Endothelial cell of umbilical vein (primary cell): ENCODE data around the gene ZNF516. TPM values are rescaled to one million over a fixed set of nuclear protein-coding genes. Genes with fewer than 3 reads are reported as not detected.
"Not testable (repeated sequence)": the region's sequence is repeated elsewhere in the genome, so short reads cannot be mapped to it uniquely, and the experiment has no call there.

Experiments
- BruUV-seq: library from RNA; stranded (reverse); fragments of 400-500 nt; replicated peaks from 2 replicates; lab custom pipeline; 2021; lab: Mats Ljungman, UMichigan
- CTCF ChIA-PET: fragments of 300-600, 350-600 bp; sonication (Branson Sonifier 250); formaldehyde crosslinking; loops from one replicate; lab custom pipeline; 2021; ENCODE audit warnings: antibody characterized with exemption, inconsistent platforms; lab: Charles Lee
- POLR2A ChIA-PET: fragments of 300-600, 350-600 bp; sonication (Branson Sonifier 250); formaldehyde crosslinking; loops from one replicate; lab custom pipeline; 2021; ENCODE audit warnings: antibody characterized with exemption, inconsistent platforms; lab: Charles Lee
- DNase-seq: peaks from one replicate; pipeline ENCODE4 v3.0.0-alpha.2; 2011; ENCODE audit warnings: low read depth, low spot score
- FAIRE-seq: peaks from 2 replicates; lab custom pipeline; 2011; peaks lifted over from hg19 to GRCh38; lab: Jason Lieb, UNC
- H2AFZ ChIP-seq: 2 replicates; pipeline ENCODE4 v1.6.0; 2012; ENCODE audit warnings: low read depth, low read length, control low read depth, inconsistent platforms
- H3K27ac ChIP-seq: 2 replicates; pipeline ENCODE4 v1.5.1; 2011; ENCODE audit warnings: low read depth, mild to moderate bottlenecking, control low read depth, low read length, moderate library complexity; ENCODE audit not compliant: insufficient read depth
- H3K27me3 ChIP-seq, 2 experiments: 2 replicates each; pipeline versions ENCODE4 v1.6.0 to v1.6.1; 2011; ENCODE audit warnings: low read length in 2 of 2, mixed read lengths in 1 of 2; ENCODE audit not compliant: control insufficient read depth in 2 of 2, insufficient read depth in 2 of 2
- H3K36me3 ChIP-seq, 2 experiments: 2 replicates in 1 of 2; 3 replicates in 1 of 2; pipeline ENCODE4 v1.5.1; 2011; ENCODE audit warnings: low read length in 2 of 2, mild to moderate bottlenecking in 1 of 2, moderate library complexity in 1 of 2; ENCODE audit not compliant: control insufficient read depth in 2 of 2, insufficient read depth in 2 of 2; ENCODE audit errors: extremely low read depth in 1 of 2
- H3K4me1 ChIP-seq: 3 replicates; pipeline ENCODE4 v1.5.1; 2011; ENCODE audit warnings: mild to moderate bottlenecking, low read length; ENCODE audit not compliant: control insufficient read depth, insufficient read depth; ENCODE audit errors: extremely low read depth
- H3K4me2 ChIP-seq: 2 replicates; pipeline ENCODE4 v1.6.1; 2011; ENCODE audit warnings: low read length, control low read depth, mixed read lengths; ENCODE audit not compliant: insufficient read depth
- H3K4me3 ChIP-seq, 3 experiments: fragments of 200-600 bp in 1 of 3; sonication (generic), shearing (Covaris generic) in 1 of 3; replicated peaks in 1 of 3; 2 replicates each; pipeline ENCODE4 v1.5.1; 2011 to 2016; ENCODE audit warnings: control low read depth in 3 of 3, low read length in 3 of 3, mild to moderate bottlenecking in 2 of 3, inconsistent platforms in 1 of 3, low read depth in 1 of 3, moderate library complexity in 1 of 3; ENCODE audit not compliant: insufficient read depth in 1 of 3
- H3K79me2 ChIP-seq: 2 replicates; pipeline ENCODE4 v1.6.0; 2012; ENCODE audit warnings: low read length, inconsistent platforms; ENCODE audit not compliant: control insufficient read depth, insufficient read depth
- H3K9ac ChIP-seq: replicated peaks from 2 replicates; pipeline ENCODE3; 2011; ENCODE audit warnings: low read length, control low read depth; ENCODE audit not compliant: insufficient read depth; ENCODE audit errors: extremely low read depth
- H3K9me1 ChIP-seq: replicated peaks from 3 replicates; pipeline ENCODE4 v1.6.0; 2011; ENCODE audit warnings: mild to moderate bottlenecking, low read length; ENCODE audit not compliant: control insufficient read depth, insufficient read depth; ENCODE audit errors: extremely low read depth
- H3K9me3 ChIP-seq: replicated peaks from 2 replicates; pipeline ENCODE4 v1.5.1; 2012; ENCODE audit warnings: low read length, inconsistent platforms; ENCODE audit not compliant: control insufficient read depth, insufficient read depth
- H4K20me1 ChIP-seq: replicated peaks from 2 replicates; pipeline ENCODE3; 2011; ENCODE audit warnings: mild to moderate bottlenecking, low read length; ENCODE audit not compliant: control insufficient read depth, insufficient read depth; ENCODE audit errors: extremely low read depth
- CTCF ChIP-seq, 2 donors: IDR thresholded peaks; 1 replicate in 1 of 2; 2 replicates in 1 of 2; pipeline ENCODE4 v1.5.1; 2011; ENCODE audit warnings: low read length in 2 of 2, mild to moderate bottlenecking in 2 of 2, moderate library complexity in 2 of 2, control low read depth in 1 of 2, inconsistent platforms in 1 of 2, low read depth in 1 of 2; ENCODE audit not compliant: insufficient read depth in 1 of 2; ENCODE audit errors: extremely low read depth in 1 of 2
- EZH2 ChIP-seq: IDR thresholded peaks from 2 replicates; pipeline ENCODE4 v1.6.1; 2012; ENCODE audit warnings: borderline replicate concordance, low read depth, mild to moderate bottlenecking, moderate library complexity, low read length, inconsistent platforms; ENCODE audit not compliant: severe bottlenecking
- FOS ChIP-seq: IDR thresholded peaks from 2 replicates; pipeline ENCODE4 v1.6.1; 2011; ENCODE audit warnings: mild to moderate bottlenecking, low read length, moderate library complexity, borderline replicate concordance; ENCODE audit not compliant: insufficient read depth
- GATA2 ChIP-seq: IDR thresholded peaks from 2 replicates; pipeline ENCODE4 v1.7.0; 2011; ENCODE audit warnings: low read depth, mild to moderate bottlenecking, moderate library complexity, mixed read lengths, low read length; ENCODE audit not compliant: insufficient read length, insufficient read depth
- JUN ChIP-seq: IDR thresholded peaks from 2 replicates; pipeline ENCODE4 v1.6.1; 2011; ENCODE audit warnings: borderline replicate concordance, low read depth; ENCODE audit not compliant: insufficient read length, insufficient read depth
- MYC ChIP-seq: IDR thresholded peaks from one replicate; pipeline ENCODE4 v1.6.1; 2011; ENCODE audit warnings: mild to moderate bottlenecking, low read depth, low read length
- POLR2A ChIP-seq: IDR thresholded peaks from 2 replicates; pipeline ENCODE4 v1.6.1; 2012; ENCODE audit warnings: low read depth, mild to moderate bottlenecking, control low read depth, low read length
- POLR2AphosphoS5 ChIP-seq: IDR thresholded peaks from 2 replicates; pipeline ENCODE4 v1.6.1; 2012; ENCODE audit warnings: low read depth, mild to moderate bottlenecking, control low read depth, low read length, moderate library complexity; ENCODE audit not compliant: insufficient read depth
- dilution Hi-C: fragments of 300-500 bp; cut with MboI; formaldehyde crosslinking; loops from one replicate; pipeline ENCODE4 v1.15.0; 2019; ENCODE audit warnings: low sequenced_read_pairs; ENCODE audit not compliant: extremely low pct_ligation_motif_present
- intact Hi-C: fragments of 100-400 bp; cut with micrococcal nuclease; formaldehyde crosslinking; loops from one replicate; pipeline ENCODE4 v1.10.0; 2022
- polyA plus RNA-seq, 4 experiments: library from polyadenylated mRNA; depleted of rRNA in 3 of 4; stranded (reverse) in 3 of 4; unstranded in 1 of 4; fragments of >200 nt; gene quantifications; 2 replicates each; pipeline versions ENCODE4 v1.2.1 to v1.2.3, GENCODE V29; 2011 to 2012; ENCODE audit warnings: missing spikeins in 1 of 4
- total RNA-seq: library from RNA; stranded (reverse); gene quantifications from 2 replicates; pipeline ENCODE4 v1.2.3, GENCODE V29; 2021
- TF ChIP-seq, protein P1 (sequence below): IDR thresholded peaks from 2 replicates; pipeline ENCODE4 v1.6.1; 2011; ENCODE audit not compliant: insufficient read depth, insufficient read length

Gene ZNF516
- total and polyA plus RNA-seq, 2 donors (not counting 3 experiments of a cell fraction or from before 2014, with no cell fraction given): 3.6 to 19.1 TPM

DNA sequence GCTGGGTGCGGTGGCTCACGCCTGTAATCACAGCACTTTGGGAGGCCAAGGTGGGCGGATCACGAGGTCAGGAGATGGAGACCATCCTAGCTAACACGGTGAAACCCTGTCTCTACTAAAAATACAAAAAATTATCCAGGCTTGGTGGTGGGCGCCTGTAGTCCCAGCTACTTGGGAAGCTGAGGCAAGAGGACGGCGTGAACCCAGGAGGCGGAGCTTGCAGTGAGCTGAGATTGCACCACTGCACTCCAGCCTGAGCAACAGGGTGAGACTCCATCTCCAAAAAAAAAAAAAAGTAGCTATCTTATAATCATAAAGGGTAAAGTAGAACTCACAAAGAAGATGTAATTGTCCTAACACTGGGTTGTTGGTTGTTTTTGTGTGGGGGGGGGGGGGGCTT, 21.5 kb downstream of the ZNF516 start:
- H4K20me1 ChIP-seq, DNase-seq, H3K4me2 ChIP-seq, H3K4me3 ChIP-seq, FAIRE-seq, POLR2A ChIA-PET, H3K36me3 ChIP-seq, H3K9ac ChIP-seq, H3K27ac ChIP-seq, H2AFZ ChIP-seq, H3K9me1 ChIP-seq, dilution Hi-C loops, intact Hi-C loops, H3K27me3 ChIP-seq, BruUV-seq, H3K9me3 ChIP-seq: not testable (repeated sequence)
- CTCF ChIA-PET: interaction anchor here (0.6 to 1.4 kb wide), 2 partner anchors 9 to 64 kb away, joined by 3 read pairs; no protein-coding TSS in a partner anchor
- peaks cover 24% of the 10 kb centered on the region for H3K4me1 ChIP-seq
- peaks cover 11% of the 10 kb centered on the region for H3K79me2 ChIP-seq

- dilution Hi-C loops (no loop called here), intact Hi-C loops (no loop called here)
- Histone ChIP-seq H3K27ac (no peak overlapping the region), H3K9me1 (no peaks in the 10 kb centered on the region), H3K36me3 (no peaks in the 10 kb centered on the region), H3K79me2 (peaks cover 11% of the 10 kb centered on the region), H3K4me2 (no peak overlapping the region), H3K9me3 (no peaks in the 10 kb centered on the region), H3K4me3 (no peak overlapping the region), H3K27me3 (no peaks in the 10 kb centered on the region), H3K4me1 (peaks cover 22% of the 10 kb centered on the region), H3K9ac (no peak overlapping the region), H2AFZ (no peak overlapping the region), H4K20me1 (no peaks in the 10 kb centered on the region)
- TF ChIP-seq EZH2: no peak
- TF ChIP-seq POLR2A: no peak
- TF ChIP-seq, protein P1, sequence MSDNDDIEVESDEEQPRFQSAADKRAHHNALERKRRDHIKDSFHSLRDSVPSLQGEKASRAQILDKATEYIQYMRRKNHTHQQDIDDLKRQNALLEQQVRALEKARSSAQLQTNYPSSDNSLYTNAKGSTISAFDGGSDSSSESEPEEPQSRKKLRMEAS: no peak
- TF ChIP-seq POLR2AphosphoS5: no peak
- TF ChIP-seq CTCF (IDR thresholded peaks at IDR 0.05; ENCODE audit: extremely low read depth in 1 of 2, insufficient read depth in 1 of 2, low read depth in 1 of 2, low read length in 2 of 2): no peak
- no peak for TF ChIP-seq FOS
- TF ChIP-seq MYC: no peak
- TF ChIP-seq JUN: no peak
- TF ChIP-seq GATA2: no peak
- DNase-seq (no peak), FAIRE-seq (no peak)
- no TSS peak for BruUV-seq
- ChIA-PET CTCF (no interaction called here), POLR2A (no interaction called here)
Observed at GRCh38 chr18:76472829-76473228, 22.2 kb downstream of the ZNF516 start.
